ENCODE results near the gene KIFC3. TPM values are rescaled to one million over a fixed set of nuclear protein-coding genes. Genes with fewer than 3 reads are reported as not detected.

KIFC3 gene
- polyA plus RNA-seq, 1 donor = 55.0 TPM

DNA sequence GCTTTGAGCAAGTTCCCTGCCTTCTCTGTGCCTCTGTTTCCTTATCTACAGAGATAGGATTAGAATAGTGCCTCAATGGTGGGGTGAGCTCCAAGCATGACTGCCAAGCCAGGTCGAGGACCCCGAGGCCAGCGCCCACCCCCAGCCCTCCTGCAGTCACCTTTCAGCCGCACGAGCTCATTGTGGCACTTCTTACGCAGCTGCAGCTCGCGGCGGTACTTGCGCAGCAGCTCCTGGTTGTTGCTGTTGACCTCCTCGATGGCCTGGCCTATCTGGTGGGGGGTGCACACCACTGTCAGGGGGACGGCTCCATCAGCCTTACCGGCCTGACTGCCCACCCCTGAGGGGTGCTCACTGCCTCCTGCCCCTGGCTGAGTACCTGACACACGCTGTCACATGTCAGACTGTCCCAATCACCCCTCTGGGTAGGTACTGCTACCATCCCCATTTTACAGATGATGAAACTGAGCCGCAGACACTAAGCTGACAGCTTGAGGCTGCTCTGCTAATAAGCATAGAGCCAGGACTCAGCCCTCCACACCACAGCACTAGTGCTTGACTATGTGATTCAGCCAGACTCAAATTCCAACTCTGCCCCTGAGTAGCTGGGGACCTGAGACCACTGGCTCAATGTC, 35.5 kb downstream of the KIFC3 start:
- no peak for DNase-seq

DNA sequence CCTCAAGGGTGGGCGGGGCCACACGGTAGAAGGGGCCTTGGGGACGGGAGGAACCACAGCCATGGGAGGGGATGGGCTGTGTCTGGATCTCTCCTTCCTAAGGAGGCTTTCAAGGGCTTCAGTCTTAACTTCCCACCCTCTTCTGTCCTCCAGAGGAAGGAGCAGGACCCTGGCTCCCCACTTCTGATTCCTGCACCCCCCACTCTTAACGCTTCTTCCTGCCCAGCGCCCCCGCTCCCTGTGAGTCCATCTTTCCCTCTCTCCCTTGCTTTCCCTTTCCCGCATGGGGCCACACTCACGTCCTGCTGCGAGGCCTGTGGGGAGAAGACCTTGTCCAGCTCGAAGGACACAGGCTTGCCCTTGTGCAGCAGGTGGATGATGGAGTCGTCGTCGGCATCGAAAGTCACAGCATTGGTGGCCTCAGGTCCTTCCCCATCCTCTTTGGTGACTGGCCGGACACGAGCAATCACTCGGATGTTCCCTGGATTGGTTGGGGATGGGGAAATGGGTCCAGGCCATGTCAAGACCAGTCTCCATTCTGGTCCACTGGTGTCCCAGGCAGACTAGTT, 37.0 kb downstream of the KIFC3 start:
- DNase-seq = no peak

- DNase-seq = no peak
These were observed 37.7 kb downstream of the KIFC3 start for GRCh38 chr16:57764341-57765159.

- no peak for DNase-seq
These were observed 38.3 kb downstream of the KIFC3 start for GRCh38 chr16:57764006-57764340.

DNA sequence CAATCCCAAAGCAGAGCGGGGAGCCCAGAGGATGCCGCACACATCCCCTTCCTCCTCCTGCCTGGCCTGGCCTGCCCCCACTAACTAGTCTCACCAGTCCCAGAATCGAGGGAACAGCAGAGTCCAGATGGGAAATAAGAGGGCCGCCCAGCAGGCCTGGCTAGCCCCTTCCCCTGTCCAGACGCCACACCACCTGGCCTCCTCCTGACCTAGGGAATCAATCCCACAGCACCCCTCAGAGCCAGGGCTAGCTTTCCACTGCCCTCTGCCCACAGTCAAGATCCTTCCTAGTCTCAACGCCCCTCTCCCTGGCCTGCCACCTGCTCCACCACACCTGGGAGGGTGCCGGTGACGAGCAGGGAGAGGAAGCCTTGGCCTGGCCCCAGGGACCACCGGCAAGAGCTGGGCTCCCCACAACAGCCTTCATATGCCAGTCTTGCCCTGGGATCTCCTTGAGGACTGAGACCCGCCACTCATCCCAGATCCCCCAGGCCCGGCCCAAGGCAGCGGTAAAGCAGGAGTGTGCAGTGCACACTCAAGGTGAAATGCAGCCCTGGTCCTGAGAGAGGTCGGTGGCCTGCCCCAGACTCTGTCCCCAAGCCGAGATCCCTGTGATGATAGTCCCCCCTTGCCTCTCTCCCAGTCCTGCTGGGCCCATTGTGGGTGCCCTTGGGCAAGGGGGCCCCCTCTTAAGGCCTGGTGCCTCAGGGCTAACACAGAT, 38.8 kb downstream of the KIFC3 start:
- no peak for DNase-seq

DNA sequence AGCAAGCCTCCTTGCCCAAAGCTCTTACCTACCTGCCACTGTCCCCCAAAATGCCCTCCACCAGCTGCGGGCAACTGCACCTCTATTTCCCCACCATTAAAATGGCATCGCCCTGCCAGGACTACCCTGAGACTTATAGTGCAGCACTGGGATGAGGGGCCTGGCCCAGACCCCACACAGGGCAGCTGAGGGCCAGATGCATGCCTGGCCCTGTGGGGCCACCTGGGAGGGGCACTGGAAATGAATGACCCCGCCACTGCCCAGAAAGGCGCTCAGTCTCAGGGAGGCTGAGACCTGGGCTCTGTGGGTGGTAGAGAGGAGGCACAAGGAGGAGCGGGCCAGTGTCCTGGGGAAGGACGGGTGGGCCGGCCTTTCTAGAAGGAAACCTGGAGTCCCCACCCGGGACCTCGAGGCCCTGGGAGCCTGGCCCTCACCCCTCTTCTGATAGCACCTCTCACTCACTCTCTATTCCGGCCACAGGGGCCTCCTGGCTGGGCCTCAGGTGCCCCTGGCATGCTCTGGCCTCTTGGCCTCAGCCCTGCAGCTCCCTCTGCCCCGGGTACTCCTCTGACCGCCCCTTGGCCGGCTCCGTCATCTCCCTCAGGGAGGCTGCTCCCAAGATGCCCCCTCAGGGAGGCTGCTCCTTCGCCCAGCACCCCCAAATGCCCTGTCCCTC, 39.8 kb downstream of the KIFC3 start:
- DNase-seq = no peak

GRCh38 chr16:57761957-57762356, 40.3 kb downstream of the KIFC3 start:
- no peak for DNase-seq

DNA sequence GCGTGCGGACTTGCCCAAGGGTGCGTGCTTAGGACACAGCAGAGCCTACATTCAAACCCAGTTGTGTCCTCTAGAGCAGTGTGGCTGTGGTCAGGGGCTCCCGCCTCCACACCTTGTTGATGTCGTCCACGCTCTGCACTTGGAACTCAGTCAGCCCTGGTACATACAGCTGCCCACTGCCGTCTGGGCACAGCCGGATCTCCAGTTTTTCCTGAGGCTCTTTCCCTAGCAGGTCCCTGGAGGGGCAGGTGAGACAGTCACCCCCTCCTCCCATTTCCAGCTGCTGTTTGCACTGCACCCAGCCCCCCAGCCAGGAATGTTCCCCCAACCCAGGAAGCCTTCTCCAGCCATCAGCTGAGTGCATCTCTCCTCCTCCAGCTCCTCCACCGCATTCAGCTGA, 41.0 kb downstream of the KIFC3 start:
- DNase-seq = no peak

DNA sequence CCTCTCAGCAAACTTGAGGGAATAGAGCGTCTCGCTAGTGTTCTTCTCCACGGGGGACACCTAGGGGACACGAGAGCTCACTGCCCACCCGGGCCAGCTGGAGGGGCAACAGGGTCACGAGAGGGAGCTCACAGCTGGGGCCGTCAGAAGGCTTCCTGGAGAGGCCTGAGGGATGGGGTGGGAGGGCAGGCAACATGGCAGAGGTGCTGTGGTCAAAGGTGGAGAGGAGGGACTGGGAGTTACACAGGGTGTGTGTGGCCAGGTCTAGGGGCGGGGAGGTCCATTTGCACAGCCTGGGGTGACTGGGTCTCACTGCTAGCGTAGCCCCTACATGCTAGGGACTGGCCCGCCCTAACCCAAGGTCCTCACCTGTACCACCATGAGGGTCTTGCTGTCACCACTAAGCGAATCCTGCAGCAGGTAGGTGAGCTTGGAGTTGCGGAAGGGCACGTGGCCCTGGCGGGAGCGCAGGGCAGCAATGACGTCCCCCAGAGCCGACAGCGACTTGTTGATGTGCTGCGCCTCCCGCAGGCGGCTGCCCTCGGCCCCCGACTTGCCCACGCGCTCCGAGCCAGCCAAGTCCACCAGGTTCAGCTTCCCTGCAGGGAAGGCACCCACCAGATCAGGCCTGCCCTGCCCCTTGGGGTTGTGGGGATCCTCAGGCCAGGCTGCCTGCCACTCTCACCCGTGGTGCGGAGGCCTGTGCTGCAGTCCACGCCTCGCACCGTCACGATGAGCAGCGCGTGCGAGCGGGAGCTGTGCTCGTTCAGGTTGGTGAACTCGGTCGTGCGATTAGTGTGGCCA, 41.7 kb downstream of the KIFC3 start:
- no peak for DNase-seq

DNA sequence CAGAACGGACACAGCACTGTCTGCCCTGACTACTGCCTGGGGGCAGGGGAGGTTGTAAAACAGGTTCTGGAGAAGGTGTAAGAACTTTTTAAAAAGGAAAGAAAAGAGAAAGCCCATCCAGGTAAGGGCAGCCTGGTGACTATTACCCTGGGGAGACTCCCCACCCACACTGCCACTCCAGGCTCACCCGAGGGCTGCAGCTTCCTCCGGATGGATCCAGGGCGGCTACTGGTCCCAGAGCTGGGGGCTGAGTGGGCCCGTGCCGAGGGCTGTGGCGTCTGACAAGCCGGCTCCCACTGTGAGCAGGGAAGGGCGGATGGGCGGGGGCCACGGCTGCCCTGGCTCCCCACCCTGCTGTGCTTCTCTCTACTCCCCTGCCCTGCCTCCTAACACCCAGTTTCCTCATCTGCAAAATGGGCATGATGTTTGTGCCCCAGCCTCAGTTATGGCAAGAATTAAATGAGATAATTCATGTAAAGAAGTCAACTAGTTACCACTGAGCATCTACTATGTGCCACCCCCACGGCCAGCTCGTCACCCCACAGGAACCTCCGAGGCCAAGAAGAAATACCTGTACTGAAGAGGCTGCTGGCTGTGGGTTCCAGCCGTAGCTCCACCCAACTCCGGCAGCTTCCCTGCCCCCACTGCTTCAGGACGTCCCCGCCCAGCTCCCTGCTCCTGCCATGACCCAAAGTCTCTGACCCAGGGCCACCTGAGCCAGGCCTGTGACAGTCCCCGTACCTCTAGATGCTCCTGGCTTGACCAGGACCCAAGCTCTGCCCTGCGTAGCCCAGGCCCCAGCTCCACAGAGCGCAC, 42.5 kb downstream of the KIFC3 start:
- DNase-seq = no peak

GRCh38 chr16:57759131-57759530, 43.2 kb downstream of the KIFC3 start:
- no peak for DNase-seq

DNA sequence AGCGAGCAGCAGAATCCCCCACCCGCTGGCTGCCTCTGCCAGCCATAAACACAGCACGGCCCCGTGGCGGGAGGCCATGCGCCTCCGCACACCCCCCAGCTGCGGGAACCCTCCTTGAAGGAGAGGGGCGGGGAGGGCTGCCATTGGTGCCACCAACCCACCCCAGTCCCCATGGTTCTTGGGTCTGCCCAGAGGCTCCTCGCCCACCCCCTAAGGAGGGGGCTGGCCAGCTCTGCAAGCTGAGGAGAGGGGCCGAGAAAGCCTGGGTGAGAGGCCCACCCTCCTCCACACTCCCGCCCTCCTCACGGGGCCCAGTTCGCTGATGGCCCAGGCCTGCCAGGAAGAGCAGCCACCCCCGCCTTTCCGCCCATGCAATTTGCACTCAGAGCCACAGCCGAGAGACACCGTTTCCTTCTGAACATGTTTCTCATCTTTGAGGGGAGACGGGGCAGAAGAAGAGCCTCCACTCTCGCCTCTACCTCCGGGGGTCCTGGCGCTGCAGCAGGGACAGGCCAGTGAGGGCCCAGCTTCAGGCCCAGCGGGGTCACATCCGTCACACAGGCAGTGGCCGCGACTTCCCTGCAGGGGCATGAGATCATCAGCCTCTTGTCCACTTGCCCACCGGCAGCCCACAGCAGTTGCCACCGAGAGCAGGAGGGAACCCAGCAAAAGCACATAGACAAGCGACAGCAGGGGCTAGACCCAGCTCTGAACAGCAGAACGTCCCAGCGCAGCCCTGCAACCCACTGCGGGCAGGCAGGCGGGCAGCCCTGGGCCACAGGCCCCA, 43.8 kb downstream of the KIFC3 start:
- no peak for DNase-seq

DNA sequence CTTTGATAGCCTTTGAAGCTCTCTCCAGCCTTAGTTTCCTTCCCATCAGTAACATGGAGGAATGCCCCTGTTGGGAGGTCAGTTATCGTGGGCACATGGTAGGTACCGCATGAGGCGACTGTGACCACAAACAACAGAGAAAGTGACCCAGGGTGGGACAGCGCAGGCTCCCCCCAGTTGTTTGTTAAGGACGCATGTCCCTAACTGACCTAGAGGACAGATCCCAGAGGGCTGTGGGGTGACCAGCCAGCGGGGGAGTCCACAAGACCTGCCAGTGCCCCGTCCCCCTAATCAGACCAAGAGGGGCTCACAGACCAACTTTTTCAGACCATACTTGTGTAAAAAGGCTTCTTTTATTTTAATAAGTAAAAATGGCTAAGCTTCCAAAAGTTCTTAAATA, 44.4 kb downstream of the KIFC3 start:
- DNase-seq = no peak

DNA sequence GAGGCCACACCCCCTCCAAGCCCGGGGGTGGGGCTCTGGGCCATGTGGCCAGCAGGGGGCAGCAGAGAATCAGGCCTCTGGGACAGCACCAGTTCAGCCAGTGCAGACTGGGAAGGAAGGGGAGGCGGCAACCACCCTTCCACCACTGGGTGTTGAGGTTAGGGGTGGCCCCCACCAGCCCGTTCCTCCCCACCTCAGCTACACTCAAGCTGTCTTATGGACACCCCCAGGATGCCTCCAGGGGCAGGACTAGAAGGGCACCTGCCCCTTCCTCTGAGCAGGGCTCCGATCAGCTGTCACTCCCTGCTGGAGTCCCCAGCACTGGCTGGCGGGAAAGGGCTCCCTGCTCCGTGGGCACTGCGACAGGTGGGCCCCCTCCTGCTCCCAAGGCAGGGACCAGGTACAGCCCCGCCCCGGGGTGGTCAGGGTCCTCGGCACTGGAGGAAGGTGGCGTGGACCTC, 44.9 kb downstream of the KIFC3 start:
- peak; percentile 45 for DNase-seq

DNA sequence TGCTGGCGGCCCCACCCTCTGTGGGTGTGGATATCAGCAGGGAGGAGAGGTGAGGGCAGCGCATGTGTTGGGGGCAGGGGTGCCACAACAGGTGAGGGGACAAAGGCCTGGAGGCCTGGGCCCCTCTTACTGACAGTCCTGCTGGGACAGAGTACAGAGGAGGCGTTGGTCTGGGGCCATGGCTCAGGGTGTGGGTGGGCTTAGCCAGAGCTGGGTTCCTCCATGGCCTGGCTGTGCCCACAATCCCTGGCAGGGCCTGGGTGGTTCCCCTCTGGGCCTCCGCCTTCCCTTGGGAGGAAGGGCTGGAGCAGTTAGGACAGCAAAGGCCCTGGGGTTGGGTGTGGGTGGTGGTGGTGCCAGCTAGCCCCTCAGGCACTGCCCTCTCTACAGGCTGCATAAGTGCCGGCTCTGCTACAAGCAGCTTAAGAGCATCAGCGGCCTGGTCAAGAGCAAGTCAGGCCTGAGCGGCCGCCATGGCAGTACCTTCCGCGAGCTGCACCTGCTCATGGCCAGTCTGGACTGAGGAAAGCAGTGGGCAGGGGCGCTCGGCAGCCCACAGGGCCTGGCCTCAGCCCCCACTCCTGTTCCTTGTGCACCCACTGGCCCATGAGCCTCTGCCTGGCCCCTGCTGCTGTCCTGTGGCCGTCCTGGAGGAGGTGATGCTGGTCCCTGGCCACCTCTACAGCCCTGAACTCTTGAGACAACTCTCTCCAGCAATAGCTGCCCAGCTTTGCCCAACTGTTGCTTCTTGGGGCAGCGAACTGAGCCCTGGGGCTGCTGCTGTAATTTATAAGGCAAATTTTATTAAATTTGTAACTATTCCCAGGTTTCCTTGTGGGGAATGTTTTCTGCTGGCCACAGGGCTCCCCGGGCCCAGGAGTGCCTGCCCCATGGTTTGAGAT, 45.6 kb downstream of the KIFC3 start:
- no peak for DNase-seq

DNA sequence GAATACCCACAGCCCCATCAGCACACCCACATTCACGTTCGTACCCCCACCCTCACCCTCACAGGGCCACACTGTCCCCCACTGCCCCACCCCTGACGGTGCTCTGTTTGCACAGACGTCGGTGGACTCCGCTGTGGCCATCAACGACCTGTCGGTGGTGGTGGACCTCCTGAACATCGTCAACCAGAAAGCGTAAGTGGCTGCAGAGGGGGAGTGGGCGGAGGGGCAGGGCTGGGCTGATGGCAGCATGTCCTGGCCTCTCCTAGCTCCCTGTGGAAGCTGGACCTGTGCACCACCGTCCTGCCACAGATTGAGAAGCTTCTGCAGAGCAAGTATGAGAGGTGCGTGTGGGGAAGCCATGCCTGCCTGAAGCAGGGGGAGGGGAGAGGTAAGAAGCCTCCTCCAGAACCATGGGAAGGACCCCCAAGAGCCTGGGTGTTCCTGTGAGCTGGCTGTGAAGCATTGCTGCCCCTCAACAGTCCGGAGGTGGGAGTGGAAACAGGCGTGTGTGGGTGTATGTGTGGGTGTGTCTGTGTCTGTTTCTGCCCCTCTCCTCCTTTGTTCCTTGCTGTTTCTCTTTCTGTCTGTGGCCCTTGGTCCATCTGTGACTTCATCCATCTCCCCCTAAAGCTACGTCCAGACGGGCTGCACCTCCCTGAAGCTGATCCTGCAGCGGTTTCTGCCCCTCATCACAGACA, 46.4 kb downstream of the KIFC3 start:
- no peak for DNase-seq

GRCh38 chr16:57755061-57755684, 47.1 kb downstream of the KIFC3 start:
- no peak for DNase-seq

Data from left kidney (tissue), 2 donors.